Dendritic cell treated with granulocyte-macrophage colony-stimulating factor and Interleukin-4, amounts not matched to agents 40 ng/mL and 50 ng/mL, for 4 days (primary cell): Measurements from ENCODE around the gene RNPS1.
A peak's percentile ranks its signal among the peaks of the same experiment; 100 is the strongest.
"Not testable (repeated sequence)": the region's sequence is repeated elsewhere in the genome, so short reads cannot be mapped to it uniquely, and the experiment has no call there.

Source experiments
- H3K27ac Mint-ChIP-seq: one replicate; pipeline ENCODE4 v1.8.0; 2022; ENCODE audit warnings: mild to moderate bottlenecking, mixed read lengths
- H3K27me3 Mint-ChIP-seq: one replicate; pipeline ENCODE4 v1.8.0; 2022; ENCODE audit warnings: mild to moderate bottlenecking, mixed read lengths
- H3K36me3 Mint-ChIP-seq: one replicate; pipeline ENCODE4 v1.8.0; 2022; ENCODE audit warnings: low read depth, mixed read lengths
- H3K4me1 Mint-ChIP-seq: one replicate; pipeline ENCODE4 v1.8.0; 2022; ENCODE audit warnings: low read depth, mixed read lengths
- H3K4me3 Mint-ChIP-seq: one replicate; pipeline ENCODE4 v1.8.0; 2022; ENCODE audit warnings: mild to moderate bottlenecking, moderate library complexity, mixed read lengths
- H3K9me3 Mint-ChIP-seq: one replicate; pipeline ENCODE4 v1.8.0; 2022; ENCODE audit warnings: mixed read lengths
- intact Hi-C: fragments of 100-400 bp; cut with micrococcal nuclease; formaldehyde crosslinking; loops from one replicate; pipeline ENCODE4 v1.15.0; 2022

The RNPS1 gene

DNA sequence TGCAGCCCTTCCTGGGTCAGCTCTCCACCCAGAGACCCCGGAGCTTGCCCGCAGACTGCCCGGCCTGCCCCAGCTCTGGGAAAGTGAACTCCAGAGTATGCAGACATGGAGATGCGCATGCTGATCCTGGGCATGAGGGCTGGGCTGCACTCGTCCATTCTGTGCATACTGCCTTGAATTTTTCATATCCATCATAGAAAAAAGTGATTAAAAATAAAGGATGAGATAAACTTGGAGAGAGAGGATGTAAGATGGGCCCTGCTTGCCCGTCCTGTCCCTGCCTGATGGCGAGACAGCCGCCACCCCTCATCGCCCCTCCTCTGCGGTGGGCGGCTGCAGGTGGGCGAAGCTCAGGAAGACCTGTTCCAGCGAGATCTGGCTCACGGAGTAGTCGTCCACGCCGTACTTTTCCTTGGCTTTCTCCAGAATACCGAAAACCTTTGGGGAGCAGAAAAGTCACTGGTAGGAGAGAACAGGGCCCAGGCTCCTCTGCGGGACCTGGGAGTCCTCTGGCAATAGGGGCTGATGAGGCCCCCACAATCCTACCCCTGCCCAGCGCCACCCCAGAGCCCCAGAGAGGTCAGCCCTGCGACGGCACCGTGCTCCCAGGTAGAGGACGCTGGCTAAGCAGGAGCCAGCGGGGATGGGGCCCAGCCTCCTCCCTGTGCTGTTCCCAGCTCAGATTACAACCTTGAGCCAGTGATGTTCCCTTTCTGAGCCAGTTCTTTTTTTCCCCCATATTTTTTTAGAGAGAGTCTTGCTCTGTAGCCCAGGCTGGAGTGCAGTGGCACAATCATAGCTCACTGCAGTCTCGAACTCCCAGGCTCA, 8.7 kb upstream of the RNPS1 start:
- intact Hi-C loops, result no loop called here
- Mint-ChIP-seq H3K4me1 (peaks cover 14% of the 10 kb centered on the region), H3K27me3 (no peaks in the 10 kb centered on the region), H3K4me3 (no peak overlapping the region), H3K9me3 (no peaks in the 10 kb centered on the region), H3K27ac (no peak overlapping the region), H3K36me3 (peaks cover 9% of the 10 kb centered on the region)

GRCh38 chr16:2275476-2276367, 7.8 kb upstream of the RNPS1 start:
- H3K4me3 Mint-ChIP-seq, result no peak overlapping the region
- no peaks in the 10 kb centered on the region for H3K27me3 Mint-ChIP-seq
- H3K27ac Mint-ChIP-seq, result no peak overlapping the region
- H3K4me1 Mint-ChIP-seq, result peaks cover 23% of the 10 kb centered on the region
- intact Hi-C loops, result no loop called here
- H3K9me3 Mint-ChIP-seq, result no peaks in the 10 kb centered on the region
- peaks cover 9% of the 10 kb centered on the region for H3K36me3 Mint-ChIP-seq

DNA sequence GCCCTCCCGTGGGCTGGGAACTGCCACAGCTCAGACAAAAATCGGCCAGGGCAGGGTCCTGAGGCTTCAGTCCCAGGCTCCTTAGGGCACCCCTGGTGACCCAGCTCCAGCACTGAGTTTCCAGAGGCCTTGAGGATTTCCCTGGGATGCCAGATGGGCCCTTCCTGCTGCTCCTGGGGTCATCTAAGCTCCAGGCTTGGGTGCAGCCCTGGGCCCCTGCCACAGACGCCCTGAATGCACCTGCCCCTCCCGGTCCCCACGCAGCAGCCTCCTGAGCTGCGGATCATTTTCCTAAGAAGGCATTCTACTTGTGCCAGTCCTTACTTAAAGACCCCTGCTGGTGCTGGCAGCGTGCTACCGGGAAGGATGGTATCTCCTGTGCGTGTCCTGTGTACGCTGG, 6.0 kb upstream of the RNPS1 start:
- Mint-ChIP-seq H3K36me3 (peaks cover 15% of the 10 kb centered on the region), H3K4me3 (no peak overlapping the region), H3K9me3 (no peaks in the 10 kb centered on the region), H3K4me1 (peaks cover 36% of the 10 kb centered on the region), H3K27me3 (no peaks in the 10 kb centered on the region), H3K27ac (no peak overlapping the region)
- intact Hi-C loops, result no loop called here

DNA sequence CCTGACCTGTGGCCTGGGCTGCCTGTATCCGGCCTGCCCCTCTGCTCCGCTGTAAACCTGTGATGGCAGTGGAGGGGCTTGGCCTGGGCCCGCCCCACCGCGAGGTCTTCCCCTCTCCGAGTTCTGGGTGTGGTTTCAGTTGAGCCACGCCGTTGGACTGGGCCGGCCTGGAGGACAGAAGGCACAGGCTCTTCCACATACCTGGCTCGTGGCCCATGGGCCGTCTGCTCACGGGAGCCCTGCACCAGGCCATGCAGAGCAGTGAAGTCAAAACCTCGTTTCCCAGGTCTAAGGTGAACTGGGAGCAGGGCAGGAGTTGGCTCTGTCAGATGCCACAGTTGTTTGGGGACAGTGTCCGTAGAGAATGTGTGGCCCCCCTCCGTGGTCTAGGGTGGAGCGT, 5.6 kb upstream of the RNPS1 start:
- Mint-ChIP-seq H3K4me3 (no peak overlapping the region), H3K27ac (peak overlapping the region; percentile 71), H3K27me3 (no peaks in the 10 kb centered on the region), H3K9me3 (no peaks in the 10 kb centered on the region), H3K4me1 (peaks cover 36% of the 10 kb centered on the region), H3K36me3 (peaks cover 20% of the 10 kb centered on the region)
- intact Hi-C loops, result no loop called here

- Mint-ChIP-seq H3K4me1 (peaks cover 36% of the 10 kb centered on the region), H3K27ac (no peak overlapping the region), H3K36me3 (peaks cover 34% of the 10 kb centered on the region), H3K9me3 (no peaks in the 10 kb centered on the region), H3K27me3 (no peaks in the 10 kb centered on the region), H3K4me3 (no peak overlapping the region)
- intact Hi-C loops, result no loop called here
Measured at GRCh38 chr16:2271848-2272461, 4.0 kb upstream of the RNPS1 start.

GRCh38 chr16:2270588-2271470, 2.9 kb upstream of the RNPS1 start:
- Mint-ChIP-seq H3K27me3 (no peaks in the 10 kb centered on the region), H3K9me3 (no peaks in the 10 kb centered on the region), H3K36me3 (peaks cover 45% of the 10 kb centered on the region), H3K27ac (no peak overlapping the region), H3K4me3 (no peak overlapping the region), H3K4me1 (peaks cover 47% of the 10 kb centered on the region)
- intact Hi-C loops, result no loop called here

GRCh38 chr16:2270070-2270462, 2.1 kb upstream of the RNPS1 start:
- Mint-ChIP-seq H3K27ac (peak overlapping the region; percentile 98), H3K27me3 (no peaks in the 10 kb centered on the region), H3K4me3 (no peak overlapping the region), H3K9me3 (no peaks in the 10 kb centered on the region), H3K4me1 (peaks cover 52% of the 10 kb centered on the region), H3K36me3 (peaks cover 53% of the 10 kb centered on the region)
- intact Hi-C loops, result no loop called here

- peaks cover 56% of the 10 kb centered on the region for H3K4me1 Mint-ChIP-seq
- H3K9me3 Mint-ChIP-seq, H3K27me3 Mint-ChIP-seq: not testable (repeated sequence)
- peak overlapping the region; percentile 97 for H3K4me3 Mint-ChIP-seq
- peaks cover 70% of the 10 kb centered on the region for H3K36me3 Mint-ChIP-seq
- peak overlapping the region; percentile 98 for H3K27ac Mint-ChIP-seq
- intact Hi-C loops, result loop anchor here (10.0 kb wide), 1 partner anchor 237 kb away; no protein-coding TSS in a partner anchor
Measured at GRCh38 chr16:2267505-2267912, 417 bp downstream of the RNPS1 start.

DNA sequence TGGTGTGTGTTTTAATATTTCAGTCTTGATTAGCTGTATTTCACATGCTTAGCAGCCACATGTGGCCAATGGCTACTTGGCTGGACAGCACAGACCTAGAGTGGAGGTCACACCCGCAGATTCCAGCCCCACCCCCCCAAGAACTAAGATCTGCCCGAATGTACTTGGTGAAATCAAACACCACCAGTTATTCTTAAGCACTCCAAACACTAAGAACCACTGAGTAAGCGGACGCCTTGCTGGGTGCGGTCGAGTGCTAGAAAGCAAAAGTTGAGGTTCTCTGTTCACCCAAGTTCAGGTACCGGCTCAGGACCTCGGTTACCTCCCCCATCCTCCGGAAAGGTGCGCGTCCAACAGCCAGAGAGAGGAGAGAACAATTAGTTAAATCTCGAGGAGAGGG, 1.0 kb downstream of the RNPS1 start:
- peaks cover 76% of the 10 kb centered on the region for H3K36me3 Mint-ChIP-seq
- H3K9me3 Mint-ChIP-seq, H3K27me3 Mint-ChIP-seq: not testable (repeated sequence)
- peak overlapping the region; percentile 98 for H3K27ac Mint-ChIP-seq
- peak overlapping the region; percentile 97 for H3K4me3 Mint-ChIP-seq
- intact Hi-C loops, result loop anchor here (10.0 kb wide), 1 partner anchor 238 kb away; no protein-coding TSS in a partner anchor
- H3K4me1 Mint-ChIP-seq, result peaks cover 51% of the 10 kb centered on the region

GRCh38 chr16:2263026-2263425, 4.9 kb downstream of the RNPS1 start:
- peaks cover 99% of the 10 kb centered on the region for H3K36me3 Mint-ChIP-seq
- H3K4me3 Mint-ChIP-seq, H3K27me3 Mint-ChIP-seq, H3K9me3 Mint-ChIP-seq, H3K27ac Mint-ChIP-seq: not testable (repeated sequence)
- H3K4me1 Mint-ChIP-seq, result peaks cover 26% of the 10 kb centered on the region
- intact Hi-C loops, result loop anchor here (10.0 kb wide), 1 partner anchor 242 kb away; no protein-coding TSS in a partner anchor

GRCh38 chr16:2260250-2260649, 7.7 kb downstream of the RNPS1 start:
- Mint-ChIP-seq H3K27ac (no peak overlapping the region), H3K4me1 (peaks cover 11% of the 10 kb centered on the region), H3K36me3 (peaks cover 100% of the 10 kb centered on the region), H3K4me3 (no peak overlapping the region), H3K9me3 (no peaks in the 10 kb centered on the region), H3K27me3 (no peaks in the 10 kb centered on the region)
- intact Hi-C loops, result loop anchor here (10.0 kb wide), 1 partner anchor 245 kb away; no protein-coding TSS in a partner anchor

DNA sequence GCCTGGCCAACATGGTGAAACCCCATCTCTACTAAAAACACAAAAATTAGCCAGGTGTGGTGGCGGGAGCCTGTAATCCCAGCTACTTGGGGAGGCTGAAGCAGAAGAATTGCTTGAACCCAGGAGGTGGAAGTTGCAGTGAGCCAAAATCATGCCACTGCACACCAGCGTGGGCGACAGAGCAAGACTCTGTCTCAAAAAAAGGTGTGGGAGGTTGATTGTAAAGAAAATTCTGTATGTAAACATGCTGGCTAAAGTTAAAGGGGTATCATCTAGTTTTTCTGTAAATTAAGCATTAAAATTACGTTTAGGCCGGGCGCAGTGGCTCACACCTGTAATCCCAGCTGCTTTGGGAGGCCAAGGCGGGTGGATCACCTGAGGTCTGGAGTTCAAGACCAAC, 9.4 kb downstream of the RNPS1 start:
- intact Hi-C loops, result not testable (repeated sequence)

GRCh38 chr16:2257726-2258125, 10.2 kb downstream of the RNPS1 start:
- Mint-ChIP-seq H3K36me3 (peaks cover 100% of the 10 kb centered on the region), H3K27ac (no peak overlapping the region), H3K4me3 (no peak overlapping the region), H3K9me3 (no peaks in the 10 kb centered on the region), H3K27me3 (no peaks in the 10 kb centered on the region), H3K4me1 (no peaks in the 10 kb centered on the region)
- intact Hi-C loops, result no loop called here

More for the DNA sequence above, 9.4 kb downstream of the RNPS1 start:
- not testable (repeated sequence) for H3K27me3 Mint-ChIP-seq, H3K4me1 Mint-ChIP-seq, H3K9me3 Mint-ChIP-seq, H3K4me3 Mint-ChIP-seq, H3K27ac Mint-ChIP-seq
- peaks cover 100% of the 10 kb centered on the region for H3K36me3 Mint-ChIP-seq
